GM23338 (cell line): ENCODE measurements around the gene TNRC18. TPM values are rescaled to one million over a fixed set of nuclear protein-coding genes. Genes with fewer than 3 reads are reported as not detected.

Experiments used
- ATAC-seq: fragments of 200-7000 bp; cut with Tn5 transposase; 3 replicates; pipeline ENCODE4 v1.9.1; 2020
- DNase-seq: peaks from one replicate; pipeline ENCODE4 v3.0.0-alpha.2; 2015; ENCODE audit warnings: low spot score
- H2AFZ ChIP-seq: fragments of 200-600 bp; sonication (generic); 2 replicates; pipeline ENCODE4 v1.8.0; 2016; ENCODE audit warnings: antibody characterized with exemption, mild to moderate bottlenecking, moderate library complexity
- H3F3A ChIP-seq: fragments of 200-600 bp; sonication (generic); replicated peaks from 2 replicates; pipeline ENCODE4 v1.8.0; 2017; ENCODE audit warnings: antibody characterized with exemption, mixed run types, low read depth
- H3K27ac ChIP-seq: fragments of 200-600 bp; sonication (generic); 2 replicates; pipeline ENCODE4 v1.6.1; 2016; ENCODE audit warnings: low read depth
- H3K27me3 ChIP-seq: fragments of 200-600 bp; sonication (generic); 2 replicates; pipeline ENCODE4 v1.8.0; 2016; ENCODE audit warnings: mild to moderate bottlenecking, mixed run types, moderate library complexity; ENCODE audit not compliant: insufficient read depth
- H3K36me3 ChIP-seq: fragments of 200-600 bp; sonication (generic); 2 replicates; pipeline ENCODE4 v1.8.0; 2016; ENCODE audit warnings: mild to moderate bottlenecking; ENCODE audit not compliant: insufficient read depth
- H3K4me1 ChIP-seq: fragments of 200-600 bp; sonication (generic); 2 replicates; pipeline ENCODE4 v1.8.0; 2016; ENCODE audit warnings: mild to moderate bottlenecking, moderate library complexity; ENCODE audit not compliant: insufficient read depth
- H3K4me2 ChIP-seq: fragments of 200-600 bp; sonication (generic); 2 replicates; pipeline ENCODE4 v1.7.1; 2017; ENCODE audit warnings: mixed run types
- H3K4me3 ChIP-seq: fragments of 200-600 bp; sonication (generic); 2 replicates; pipeline ENCODE4 v1.6.1; 2016; ENCODE audit warnings: mixed run types
- H3K79me2 ChIP-seq: fragments of 200-600 bp; sonication (generic); replicated peaks from 2 replicates; pipeline ENCODE4 v1.8.0; 2017; ENCODE audit warnings: mild to moderate bottlenecking; ENCODE audit not compliant: insufficient read depth
- H3K9me2 ChIP-seq: fragments of 200-600 bp; sonication (generic); 2 replicates; pipeline ENCODE4 v1.8.0; 2017; ENCODE audit not compliant: insufficient read depth
- H4K20me1 ChIP-seq: fragments of 200-600 bp; sonication (generic); replicated peaks from 2 replicates; pipeline ENCODE4 v1.8.0; 2017; ENCODE audit warnings: mild to moderate bottlenecking; ENCODE audit not compliant: insufficient read depth
- H3K27ac Mint-ChIP-seq: 2 replicates; pipeline ENCODE4 v1.8.0; 2020; ENCODE audit warnings: inconsistent platforms, mild to moderate bottlenecking, moderate library complexity, mixed read lengths
- H3K27me3 Mint-ChIP-seq: 3 replicates; pipeline ENCODE4 v1.8.0; 2022; ENCODE audit warnings: low read depth, mild to moderate bottlenecking, moderate library complexity, mixed read lengths, inconsistent platforms; ENCODE audit not compliant: insufficient read depth, poor library complexity
- H3K36me3 Mint-ChIP-seq: 3 replicates; pipeline ENCODE4 v1.8.0; 2021; ENCODE audit warnings: low read depth, mild to moderate bottlenecking, inconsistent platforms, moderate library complexity, mixed read lengths
- H3K4me1 Mint-ChIP-seq: 3 replicates; pipeline ENCODE4 v1.8.0; 2020; ENCODE audit warnings: mild to moderate bottlenecking, inconsistent platforms, mixed read lengths
- H3K4me3 Mint-ChIP-seq: 3 replicates; pipeline ENCODE4 v1.8.0; 2021; ENCODE audit warnings: moderate library complexity, mild to moderate bottlenecking, inconsistent platforms, mixed read lengths
- H3K9me3 Mint-ChIP-seq: 3 replicates; pipeline ENCODE4 v1.8.0; 2020; ENCODE audit warnings: moderate library complexity, mild to moderate bottlenecking, inconsistent platforms, mixed read lengths
- CREB1 ChIP-seq: fragments of 250-450 bp; sonication (Bioruptor Pico); IDR thresholded peaks from 2 replicates; pipeline ENCODE4 v1.5.0; 2020; ENCODE audit warnings: low read depth, mild to moderate bottlenecking, moderate library complexity
- CTCF ChIP-seq, 2 experiments: fragments of 200-600 bp in 1 of 2; sonication (generic) in 1 of 2; conservative IDR thresholded peaks; 2 replicates each; pipeline versions ENCODE4 v1.5.1 to v1.6.1; 2016 to 2017; ENCODE audit warnings: antibody characterized with exemption in 2 of 2, low read depth in 2 of 2, mild to moderate bottlenecking in 2 of 2, moderate library complexity in 1 of 2
- ETS1 ChIP-seq: IDR thresholded peaks from 2 replicates; pipeline ENCODE4 v1.6.1; 2016; ENCODE audit warnings: antibody characterized with exemption
- EZH2 ChIP-seq: fragments of 200-600 bp; sonication (generic); IDR thresholded peaks from one replicate; pipeline ENCODE4 v1.8.0; 2017; ENCODE audit warnings: antibody characterized with exemption, mild to moderate bottlenecking, low read depth; ENCODE audit not compliant: unreplicated experiment
- EZH2phosphoT487 ChIP-seq: fragments of 200-600 bp; sonication (generic); IDR thresholded peaks from one replicate; pipeline ENCODE4 v1.8.1; 2018; ENCODE audit warnings: antibody characterized with exemption; ENCODE audit not compliant: unreplicated experiment
- JUNB ChIP-seq: IDR thresholded peaks from one replicate; pipeline ENCODE4 v1.6.1; 2016; ENCODE audit warnings: antibody characterized with exemption; ENCODE audit not compliant: unreplicated experiment
- NANOG ChIP-seq: IDR thresholded peaks from 2 replicates; pipeline ENCODE4 v1.6.1; 2016; ENCODE audit warnings: antibody characterized with exemption, borderline replicate concordance
- POLR2AphosphoS5 ChIP-seq: IDR thresholded peaks from 2 replicates; pipeline ENCODE4 v1.6.1; 2016; ENCODE audit warnings: antibody characterized with exemption, low read depth
- REST ChIP-seq: IDR thresholded peaks from one replicate; pipeline ENCODE4 v1.6.1; 2018; ENCODE audit warnings: antibody characterized with exemption; ENCODE audit not compliant: unreplicated experiment
- STAT1 ChIP-seq: IDR thresholded peaks from one replicate; pipeline ENCODE4 v1.6.1; 2016; ENCODE audit warnings: antibody characterized with exemption; ENCODE audit not compliant: unreplicated experiment
- ZNF114 ChIP-seq: fragments of 250-450 bp; sonication (Bioruptor Pico); IDR thresholded peaks from 2 replicates; pipeline ENCODE4 v1.5.0; 2020; ENCODE audit warnings: mild to moderate bottlenecking, moderate library complexity
- ZNF331 ChIP-seq: fragments of 250-450 bp; sonication (Bioruptor Pico); IDR thresholded peaks from 2 replicates; pipeline ENCODE4 v1.5.0; 2020; ENCODE audit warnings: low read depth, mild to moderate bottlenecking, moderate library complexity
- ZNF462 ChIP-seq: fragments of 250-450 bp; sonication (Bioruptor Pico); IDR thresholded peaks from 2 replicates; pipeline ENCODE4 v1.5.0; 2020; ENCODE audit warnings: mild to moderate bottlenecking, moderate library complexity
- polyA plus RNA-seq: library from polyadenylated mRNA; unstranded; fragments of >200 nt; fragmentation: Nextera tagmentation; extraction: Ambion mirVana; gene quantifications from 2 replicates; pipeline ENCODE4 v1.2.1, GENCODE V29; 2016
- total RNA-seq: library from RNA; depleted of rRNA; stranded (reverse); fragments of >200 nt; shearing (Covaris generic); gene quantifications from 2 replicates; pipeline ENCODE4 v1.2.3, GENCODE V29; 2014

TNRC18 gene
- total and polyA plus RNA-seq, 2 experiments from 2014 or later: 2.1 to 17.5 TPM

GRCh38 chr7:5303061-5303460 is 120.6 kb downstream of the TNRC18 start:
- H2AFZ ChIP-seq: no peak overlapping the region
- H3F3A ChIP-seq: no peaks in the 10 kb centered on the region
- no peak for TF ChIP-seq ETS1
- no peak for TF ChIP-seq CREB1
- no peak for TF ChIP-seq NANOG
- no peak for TF ChIP-seq CTCF (conservative IDR thresholded peaks at IDR 0.05; ENCODE audit: low read depth in 2 of 2)
- no peak for TF ChIP-seq EZH2
- no peak for TF ChIP-seq STAT1
- TF ChIP-seq ZNF114 (CRISPR knock-in tag): no peak
- no peak for TF ChIP-seq ZNF462
- TF ChIP-seq REST: no peak
- TF ChIP-seq POLR2AphosphoS5: no peak
- no peak for TF ChIP-seq ZNF331 (CRISPR knock-in tag)
- TF ChIP-seq EZH2phosphoT487: no peak
- no peak for TF ChIP-seq JUNB
- Mint-ChIP-seq H3K9me3 (no peaks in the 10 kb centered on the region), H3K27me3 (peaks cover 18% of the 10 kb centered on the region), H3K27ac (no peak overlapping the region; the same call in 1 of the 2 replicates), H3K4me1 (no peaks in the 10 kb centered on the region; the same call in 2 of the 3 replicates), H3K4me3 (no peak overlapping the region), H3K36me3 (no peaks in the 10 kb centered on the region; the same call in 1 of the 3 replicates)
- DNase-seq (no peak), ATAC-seq (no peak)
- no peaks in the 10 kb centered on the region for H3K9me2 ChIP-seq
- no peak overlapping the region for H3K4me2 ChIP-seq
- H3K27me3 ChIP-seq: no peaks in the 10 kb centered on the region
- no peaks in the 10 kb centered on the region for H3K79me2 ChIP-seq
- H3K27ac ChIP-seq: no peak overlapping the region
- H3K4me3 ChIP-seq: no peak overlapping the region
- H4K20me1 ChIP-seq: no peaks in the 10 kb centered on the region
- H3K36me3 ChIP-seq: no peaks in the 10 kb centered on the region
- no peaks in the 10 kb centered on the region for H3K4me1 ChIP-seq
